Neural progenitor cell (in vitro differentiated cells): Measurements from ENCODE around the gene TGFB1. TPM values are rescaled to one million over a fixed set of nuclear protein-coding genes. Genes with fewer than 3 reads are reported as not detected.

Experiments used
- DNase-seq: peaks from one replicate; pipeline ENCODE4 v3.0.0-alpha.2; 2016; ENCODE audit warnings: low spot score
- H2AFZ ChIP-seq: fragments of 200-600 bp; sonication (generic); replicated peaks from 2 replicates; pipeline ENCODE4 v1.6.1; 2016; ENCODE audit warnings: antibody characterized with exemption
- H3F3A ChIP-seq: fragments of 200-600 bp; sonication (generic); 2 replicates; pipeline ENCODE4 v1.6.1; 2016; ENCODE audit warnings: antibody characterized with exemption, low read depth
- H3K27ac ChIP-seq: fragments of 200-600 bp; sonication (generic); 2 replicates; pipeline ENCODE4 v1.5.1; 2016; ENCODE audit warnings: mild to moderate bottlenecking
- H3K27me3 ChIP-seq: fragments of 200-600 bp; sonication (generic); 2 replicates; pipeline ENCODE4 v1.6.1; 2016; ENCODE audit warnings: mild to moderate bottlenecking, moderate library complexity
- H3K36me3 ChIP-seq: fragments of 200-600 bp; sonication (generic); 2 replicates; pipeline ENCODE4 v1.5.1; 2016
- H3K4me1 ChIP-seq: fragments of 200-600 bp; sonication (generic); 2 replicates; pipeline ENCODE4 v1.6.1; 2016; ENCODE audit warnings: mixed run types
- H3K4me2 ChIP-seq: fragments of 200-600 bp; sonication (generic); 2 replicates; pipeline ENCODE4 v1.6.1; 2016
- H3K4me3 ChIP-seq: fragments of 200-600 bp; sonication (generic); 2 replicates; pipeline ENCODE4 v1.5.1; 2016
- H3K79me2 ChIP-seq: fragments of 200-600 bp; sonication (generic); 2 replicates; pipeline ENCODE4 v1.6.1; 2016; ENCODE audit warnings: low read depth
- H3K9ac ChIP-seq: fragments of 200-600 bp; sonication (generic); 2 replicates; pipeline ENCODE4 v1.6.1; 2016
- H3K9me3 ChIP-seq: fragments of 200-600 bp; sonication (generic); 2 replicates; pipeline ENCODE4 v1.5.1; 2016; ENCODE audit warnings: low read depth
- H4K20me1 ChIP-seq: fragments of 200-600 bp; sonication (generic); 2 replicates; pipeline ENCODE4 v1.6.1; 2016; ENCODE audit warnings: low read depth
- H3K27ac Mint-ChIP-seq: 3 replicates; pipeline ENCODE4 v1.8.0; 2021; ENCODE audit warnings: mixed read lengths
- H3K27me3 Mint-ChIP-seq: 2 replicates; pipeline ENCODE4 v1.8.0; 2022; ENCODE audit warnings: low read depth, mild to moderate bottlenecking, inconsistent platforms, moderate library complexity, mixed read lengths; ENCODE audit not compliant: insufficient read depth
- H3K36me3 Mint-ChIP-seq: 3 replicates; pipeline ENCODE4 v1.8.0; 2021; ENCODE audit warnings: mixed read lengths
- H3K4me1 Mint-ChIP-seq: 3 replicates; pipeline ENCODE4 v1.8.0; 2021; ENCODE audit warnings: mixed read lengths
- H3K4me3 Mint-ChIP-seq: 3 replicates; pipeline ENCODE4 v1.8.0; 2021; ENCODE audit warnings: mild to moderate bottlenecking, moderate library complexity, mixed read lengths
- H3K9me3 Mint-ChIP-seq: 3 replicates; pipeline ENCODE4 v1.8.0; 2020; ENCODE audit warnings: mixed read lengths
- CTCF ChIP-seq: fragments of 200-600 bp; sonication (generic); IDR thresholded peaks from 2 replicates; pipeline ENCODE4 v1.5.1; 2017; ENCODE audit warnings: antibody characterized with exemption, mild to moderate bottlenecking
- EZH2 ChIP-seq: fragments of 200-600 bp; sonication (generic); IDR thresholded peaks from 2 replicates; pipeline ENCODE4 v1.6.1; 2017; ENCODE audit warnings: antibody characterized with exemption, mild to moderate bottlenecking, moderate library complexity
- EZH2phosphoT487 ChIP-seq: fragments of 200-600 bp; sonication (generic); IDR thresholded peaks from 2 replicates; pipeline ENCODE4 v1.6.1; 2017; ENCODE audit warnings: antibody characterized with exemption
- total RNA-seq: library from RNA; depleted of rRNA; stranded (reverse); fragments of >200 nt; gene quantifications from 2 replicates; pipeline ENCODE4 v1.2.3, GENCODE V29; 2015; ENCODE audit warnings: low replicate concordance

The TGFB1 gene
- total RNA-seq, 1 donor from 2014 or later: 0.65 TPM

GRCh38 chr19:41376241-41376997 lies 22.7 kb upstream of the TGFB1 start, which contains the start of gene TMEM91:
Gene TMEM91 (plus strand): TSS chr19:41376533. CDS start chr19:41378310, 1,777 bp downstream.
- Mint-ChIP-seq H3K4me1 (peaks cover 13% of the 10 kb centered on the region), H3K4me3 (peak within 1 kb of the TSS; percentile 77), H3K27me3 (peaks cover 5% of the 10 kb centered on the region), H3K27ac (peak within 1 kb of the TSS; percentile 4), H3K36me3 (peaks cover 2% of the 10 kb centered on the region), H3K9me3 (no peaks in the 10 kb centered on the region)
- Histone ChIP-seq H4K20me1 (no peaks in the 10 kb centered on the region), H3K4me1 (no peaks in the 10 kb centered on the region), H3K36me3 (no peaks in the 10 kb centered on the region), H3K79me2 (no peaks in the 10 kb centered on the region), H2AFZ (peak within 1 kb of the TSS; percentile 85), H3K9me3 (no peaks in the 10 kb centered on the region), H3K4me2 (peak within 1 kb of the TSS; percentile 83), H3K27ac (no peak within 1 kb of the TSS), H3F3A (no peaks in the 10 kb centered on the region), H3K4me3 (peak within 1 kb of the TSS; percentile 53), H3K27me3 (no peaks in the 10 kb centered on the region), H3K9ac (no peak within 1 kb of the TSS)
- TF ChIP-seq EZH2phosphoT487: no peak
- no peak for TF ChIP-seq CTCF
- TF ChIP-seq EZH2: peak; percentile 35
- peak; percentile 84 for DNase-seq

- no peak overlapping the region for H3K4me3 Mint-ChIP-seq
- Histone ChIP-seq H3K9me3 (no peaks in the 10 kb centered on the region), H3K4me3 (no peak overlapping the region), H3K79me2 (no peaks in the 10 kb centered on the region), H3K9ac (no peak overlapping the region), H3K27ac (no peak overlapping the region), H4K20me1 (no peaks in the 10 kb centered on the region), H3K27me3 (no peaks in the 10 kb centered on the region), H3K36me3 (no peaks in the 10 kb centered on the region), H3K4me1 (no peaks in the 10 kb centered on the region), H2AFZ (no peak overlapping the region), H3K4me2 (no peak overlapping the region), H3F3A (no peaks in the 10 kb centered on the region)
- TF ChIP-seq CTCF: no peak
- no peak for TF ChIP-seq EZH2
- TF ChIP-seq EZH2phosphoT487: no peak
- no peaks in the 10 kb centered on the region for H3K9me3 Mint-ChIP-seq
- peaks cover 5% of the 10 kb centered on the region for H3K27me3 Mint-ChIP-seq
- peaks cover 2% of the 10 kb centered on the region for H3K36me3 Mint-ChIP-seq
- H3K4me1 Mint-ChIP-seq: peaks cover 13% of the 10 kb centered on the region
- no peak overlapping the region for H3K27ac Mint-ChIP-seq
- DNase-seq: no peak
Measured at GRCh38 chr19:41373993-41374392, 20.3 kb upstream of the TGFB1 start.

DNA sequence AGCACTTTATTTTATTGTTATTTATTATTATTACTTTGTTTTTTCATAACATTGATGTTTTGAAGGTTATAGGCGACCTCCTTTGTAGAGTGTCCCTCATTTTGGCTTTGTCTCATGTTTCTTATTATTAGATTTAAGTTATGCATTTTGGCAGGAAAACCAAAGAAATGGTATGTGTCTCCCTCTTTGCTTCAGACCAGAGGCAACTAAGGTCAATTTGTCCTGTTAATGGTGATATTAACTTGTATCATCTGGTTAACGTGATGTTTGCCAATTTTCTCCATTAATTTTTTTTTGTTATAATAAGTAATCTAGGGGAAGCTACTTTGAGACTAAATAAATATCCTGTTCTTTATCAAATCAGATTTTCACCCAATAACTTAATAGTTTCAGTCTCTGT lies 18.8 kb upstream of the TGFB1 start:
- Mint-ChIP-seq H3K9me3 (no peaks in the 10 kb centered on the region), H3K4me1 (peaks cover 10% of the 10 kb centered on the region), H3K27me3 (peaks cover 6% of the 10 kb centered on the region), H3K27ac (no peak overlapping the region), H3K4me3 (no peak overlapping the region), H3K36me3 (peaks cover 2% of the 10 kb centered on the region)
- Histone ChIP-seq H3K4me2 (no peak overlapping the region), H3K27me3 (no peaks in the 10 kb centered on the region), H2AFZ (no peak overlapping the region), H3F3A (no peaks in the 10 kb centered on the region), H3K9ac (no peak overlapping the region), H3K4me3 (no peak overlapping the region), H3K4me1 (no peaks in the 10 kb centered on the region), H3K27ac (no peak overlapping the region), H4K20me1 (no peaks in the 10 kb centered on the region), H3K9me3 (no peaks in the 10 kb centered on the region), H3K79me2 (no peaks in the 10 kb centered on the region), H3K36me3 (no peaks in the 10 kb centered on the region)
- no peak for TF ChIP-seq EZH2phosphoT487
- no peak for TF ChIP-seq CTCF
- TF ChIP-seq EZH2: no peak
- DNase-seq: no peak
